ENCODE results near the gene GAK.

GAK gene

DNA sequence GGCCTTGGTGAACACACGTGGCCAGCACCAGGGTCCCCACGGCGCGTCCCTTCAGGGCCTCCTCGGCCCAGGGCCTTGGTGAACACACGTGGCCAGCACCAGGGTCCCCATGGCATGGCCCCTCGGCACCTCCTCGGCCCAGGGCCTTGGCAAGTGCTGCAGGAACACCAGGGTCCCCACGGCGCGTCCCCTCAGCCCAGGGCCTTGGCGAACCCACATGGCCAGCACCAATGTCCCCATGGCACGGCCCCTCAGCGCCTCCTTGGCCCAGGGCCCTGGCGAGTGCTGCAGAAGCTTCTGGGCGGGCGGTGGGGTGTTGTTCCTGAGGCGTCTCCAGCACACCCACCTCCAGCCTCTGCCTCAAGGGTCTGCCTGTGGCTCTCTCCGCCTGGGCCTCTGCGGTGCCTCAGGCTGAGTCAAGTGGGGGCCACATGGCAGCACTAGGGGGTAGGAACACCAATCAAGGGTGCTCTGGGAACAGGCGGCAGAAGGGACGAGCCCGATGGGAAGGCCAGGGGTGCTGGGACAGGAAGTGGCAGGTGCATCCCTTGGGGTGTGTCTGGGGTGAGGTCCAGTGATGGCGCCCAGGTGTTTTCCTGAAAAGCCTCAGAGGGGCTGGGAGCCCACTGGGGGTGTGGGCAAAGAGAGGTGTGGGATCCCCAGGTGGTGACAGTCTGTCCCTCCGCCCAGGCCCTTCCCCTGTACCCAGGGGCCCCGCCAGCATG, 64.4 kb downstream of the GAK start:
- DNase-seq = no peak

DNA sequence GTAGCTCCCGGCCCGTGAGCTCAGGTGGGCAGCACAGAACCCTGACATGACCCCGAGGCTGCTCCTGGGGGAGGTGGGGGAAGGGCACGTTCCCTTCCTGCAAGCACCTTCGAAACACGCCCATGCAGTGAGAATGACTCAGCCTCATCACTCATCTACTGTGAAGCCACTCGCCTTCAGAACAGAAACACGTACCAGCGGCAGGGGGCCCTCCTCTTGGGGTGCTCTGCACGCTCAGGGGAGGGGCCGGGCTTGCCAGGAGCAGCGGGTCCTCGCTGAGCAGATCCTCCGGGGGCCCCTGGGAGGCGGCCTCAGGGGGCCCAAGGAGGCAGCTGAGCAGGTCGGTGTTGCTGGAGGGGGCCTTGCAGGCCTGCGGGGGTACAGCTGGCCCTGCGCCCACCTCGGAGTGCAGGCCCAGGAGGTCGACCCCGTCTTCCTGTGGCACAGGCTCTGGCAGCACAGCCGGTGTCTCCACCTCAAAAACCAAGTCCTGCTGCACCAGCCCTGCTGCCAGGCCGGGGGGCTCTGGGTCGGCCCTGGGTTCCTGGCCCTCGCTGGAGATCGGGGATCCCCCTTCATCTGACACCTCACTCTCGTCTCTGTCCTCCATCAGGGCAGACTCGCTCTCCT, 65.2 kb downstream of the GAK start:
- no peak for DNase-seq

DNA sequence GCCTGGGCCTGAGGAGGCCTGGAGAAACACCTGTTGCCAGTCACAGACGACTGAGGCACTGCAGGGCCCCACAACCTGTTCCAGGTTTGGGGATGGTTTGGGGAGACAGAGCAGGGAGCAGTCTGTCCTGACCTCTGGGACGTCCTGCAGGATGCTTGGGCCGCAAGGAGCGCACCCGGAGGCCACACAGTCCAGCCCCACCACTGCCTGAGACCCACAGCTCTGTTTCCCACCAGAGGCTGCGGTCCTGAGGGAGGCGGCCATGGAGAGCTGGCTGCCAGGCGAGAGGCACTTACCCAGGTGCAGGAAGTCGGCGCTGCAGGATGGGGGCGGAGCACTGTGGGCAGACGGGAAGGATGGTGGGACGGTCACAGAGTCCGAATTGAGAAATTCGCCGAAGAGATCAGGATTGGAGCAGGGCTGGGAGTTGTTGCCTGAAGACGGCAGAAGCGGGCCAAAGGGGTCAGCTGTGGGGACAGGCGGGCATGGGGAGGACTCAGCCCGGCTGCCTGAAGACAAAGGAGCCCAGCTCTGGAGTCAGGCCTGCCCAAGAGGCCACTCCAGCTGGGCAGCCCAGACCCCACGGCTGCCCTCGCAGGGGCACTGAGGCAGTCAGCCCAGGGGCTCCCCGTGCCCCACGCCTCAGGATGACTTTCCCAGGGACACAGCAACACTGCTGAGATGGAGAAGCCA, 65.9 kb downstream of the GAK start:
- no peak for DNase-seq

DNA sequence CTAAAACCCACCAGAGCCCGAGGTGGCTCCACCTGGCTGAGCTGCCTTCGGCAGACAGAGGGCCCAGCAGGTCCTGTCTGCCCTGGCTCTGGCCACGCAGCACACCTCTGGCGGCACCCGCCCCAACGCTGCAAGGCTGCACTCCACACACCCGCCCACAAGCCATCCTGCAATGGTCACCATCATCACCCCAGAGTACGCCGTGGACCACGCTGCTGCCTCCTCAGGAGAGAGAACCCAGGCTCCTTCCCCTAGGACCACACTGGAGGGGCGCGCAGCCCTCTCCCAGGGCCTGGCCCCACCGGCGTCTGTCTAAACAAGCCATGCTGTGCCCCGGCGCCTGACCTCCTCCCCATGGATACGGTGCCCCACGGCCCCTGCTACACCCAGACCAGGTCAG, 66.5 kb downstream of the GAK start:
- DNase-seq = no peak

DNA sequence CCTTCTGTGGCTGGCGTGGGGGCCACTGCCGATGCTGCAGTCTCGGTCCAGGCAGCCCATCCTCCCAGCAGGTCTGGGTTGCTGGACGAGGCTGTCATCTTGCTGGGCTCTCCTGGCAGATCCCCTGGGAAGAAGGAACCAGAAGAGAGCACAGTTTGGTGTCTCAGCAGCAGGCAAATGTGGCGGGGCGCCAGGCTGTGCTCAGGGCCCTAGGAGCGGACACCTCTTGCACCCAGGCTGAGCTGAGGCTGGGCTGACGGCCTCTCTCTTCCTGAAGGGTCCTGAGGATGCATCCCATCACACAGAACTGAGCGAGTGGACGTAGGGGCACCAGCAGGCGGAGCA, 67.0 kb downstream of the GAK start:
- DNase-seq = no peak

DNA sequence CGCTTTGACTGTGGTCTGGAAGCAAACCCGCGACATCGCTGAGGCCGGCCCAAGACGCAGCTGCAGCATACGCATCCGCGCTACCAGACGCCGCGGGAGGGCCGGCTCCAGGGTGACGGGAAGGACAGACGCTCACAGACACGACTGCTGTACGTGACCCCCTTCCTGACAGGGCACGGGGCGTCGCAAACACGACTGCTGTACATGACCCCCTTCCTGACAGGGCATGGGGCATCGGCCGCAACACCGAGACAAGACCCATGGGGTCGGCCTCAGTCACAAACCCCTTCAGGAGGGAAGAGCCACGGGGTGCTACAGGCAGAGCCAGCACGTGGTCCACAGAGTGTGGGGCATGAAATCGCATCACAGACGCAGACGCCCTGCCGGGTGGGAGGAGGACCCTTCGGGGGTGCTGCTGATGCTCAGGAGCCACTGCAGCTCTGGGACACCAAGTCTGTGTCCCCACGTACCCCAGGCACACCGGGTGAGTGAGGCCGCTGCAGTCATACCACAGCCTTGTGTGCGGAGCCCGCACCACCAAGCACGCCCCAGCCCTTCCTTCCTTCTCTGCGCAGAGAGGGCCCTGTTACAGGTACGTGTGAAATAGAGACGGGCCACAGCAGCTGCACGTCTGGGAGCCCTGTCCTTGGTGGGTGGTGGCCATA, 67.5 kb downstream of the GAK start:
- DNase-seq = no peak

DNA sequence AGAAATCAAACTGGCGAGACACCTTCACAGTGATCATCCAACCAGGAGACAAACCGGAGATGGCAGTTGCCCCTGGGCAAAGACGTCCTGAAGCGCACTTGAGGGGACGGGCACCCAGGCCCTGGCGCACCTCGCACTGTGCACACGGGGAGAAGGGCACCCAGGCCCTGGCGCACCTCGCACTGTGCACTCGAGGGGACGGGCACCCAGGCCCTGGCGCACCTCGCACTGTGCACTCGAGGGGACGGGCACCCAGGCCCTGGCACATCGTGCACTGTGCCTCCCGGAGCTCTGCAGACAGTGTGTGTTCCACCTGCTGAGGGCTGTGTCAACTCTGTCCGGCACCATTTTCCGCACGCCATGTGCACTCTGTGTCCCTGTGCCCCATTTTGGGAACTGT, 71.6 kb downstream of the GAK start:
- DNase-seq = no peak

DNA sequence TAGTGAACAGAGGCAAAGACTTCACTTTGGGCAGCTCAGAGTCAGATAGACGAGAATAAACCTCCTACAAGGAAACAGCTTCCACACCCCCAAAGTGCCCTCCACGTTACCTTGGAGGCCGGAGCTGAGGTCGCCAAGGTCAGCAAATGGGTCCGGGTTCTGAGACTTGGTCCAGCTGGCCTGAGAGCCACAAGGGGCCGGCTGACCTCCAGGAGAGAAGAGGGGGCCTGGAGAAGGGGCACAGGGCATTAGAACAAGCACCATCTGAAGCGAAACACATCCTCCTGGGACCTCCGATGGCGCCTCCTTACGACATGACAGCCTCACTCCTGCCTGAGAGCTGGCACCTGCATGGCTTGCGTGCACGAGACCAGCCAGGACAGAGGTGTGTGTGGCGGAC, 72.6 kb downstream of the GAK start:
- DNase-seq = no peak

DNA sequence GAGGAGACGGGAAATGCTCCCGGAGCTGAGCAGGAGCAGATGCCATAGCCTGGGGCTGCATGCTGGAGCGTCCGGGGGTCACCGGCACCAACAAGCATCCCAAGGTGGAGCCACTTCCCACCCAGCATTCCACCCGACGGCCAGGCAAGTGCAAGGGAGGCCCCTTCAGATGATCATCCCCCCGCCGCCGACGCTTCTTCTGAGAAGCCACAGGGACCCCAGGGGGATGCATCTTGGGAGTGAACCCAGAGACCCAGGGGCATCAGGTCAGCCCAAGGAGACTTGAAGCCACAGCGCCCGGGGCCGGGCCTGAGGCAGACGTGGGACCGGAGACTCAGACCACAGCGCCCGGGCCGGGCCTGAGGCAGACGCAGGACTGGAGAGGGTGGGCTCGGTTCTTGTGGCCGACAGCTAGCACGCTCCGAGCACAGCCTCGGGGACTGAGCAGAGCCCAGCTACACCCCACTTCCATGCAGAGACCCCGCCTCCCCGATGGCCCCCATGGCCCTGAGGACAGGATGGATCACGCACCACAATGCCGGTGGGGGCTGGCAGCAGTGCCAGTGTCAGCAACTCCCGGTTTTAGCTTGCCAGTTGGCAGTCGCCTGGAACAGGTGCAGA, 73.2 kb downstream of the GAK start:
- DNase-seq = no peak

DNA sequence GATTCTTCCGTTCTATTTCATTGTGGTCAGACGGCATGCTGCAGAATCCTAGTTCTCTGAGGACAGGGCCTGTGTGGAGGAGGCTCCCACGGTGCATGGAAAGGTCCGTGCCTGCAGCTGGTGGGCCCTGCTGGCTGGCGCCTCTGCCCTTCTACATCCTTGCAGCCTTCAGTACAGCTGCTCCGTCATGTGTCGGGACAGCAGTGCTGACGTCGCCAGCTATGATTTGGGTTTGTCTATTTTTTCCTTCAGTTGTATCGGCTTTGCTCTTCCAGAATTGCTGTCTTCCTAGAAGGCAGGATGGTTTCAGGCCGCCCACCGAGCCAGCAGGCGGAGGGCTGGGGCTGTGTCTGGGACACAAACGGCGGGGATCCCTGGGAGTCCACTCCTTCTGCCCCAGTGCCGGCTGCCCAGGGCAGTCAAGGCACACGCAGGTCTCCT, 74.1 kb downstream of the GAK start:
- DNase-seq = no peak

DNA sequence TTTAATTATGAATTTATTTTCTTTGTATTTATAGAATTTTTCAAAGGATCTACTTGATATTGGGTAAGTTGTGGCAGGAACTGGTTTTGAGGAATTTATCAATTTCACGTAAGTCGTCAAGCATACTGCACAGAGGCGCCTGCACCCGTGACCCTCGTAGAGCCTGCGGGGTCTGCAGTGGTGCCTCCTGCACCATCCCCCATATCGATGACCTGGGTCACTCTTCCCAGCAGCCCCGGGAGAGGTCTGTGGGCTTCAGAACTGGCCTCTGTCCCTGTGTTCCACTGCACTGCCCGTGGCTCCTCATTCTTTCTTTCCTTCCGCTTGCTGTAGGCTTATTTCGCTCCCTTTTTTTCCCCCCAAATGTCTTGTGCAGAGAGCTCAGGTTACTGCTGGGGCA, 74.7 kb downstream of the GAK start:
- no peak for DNase-seq

DNA sequence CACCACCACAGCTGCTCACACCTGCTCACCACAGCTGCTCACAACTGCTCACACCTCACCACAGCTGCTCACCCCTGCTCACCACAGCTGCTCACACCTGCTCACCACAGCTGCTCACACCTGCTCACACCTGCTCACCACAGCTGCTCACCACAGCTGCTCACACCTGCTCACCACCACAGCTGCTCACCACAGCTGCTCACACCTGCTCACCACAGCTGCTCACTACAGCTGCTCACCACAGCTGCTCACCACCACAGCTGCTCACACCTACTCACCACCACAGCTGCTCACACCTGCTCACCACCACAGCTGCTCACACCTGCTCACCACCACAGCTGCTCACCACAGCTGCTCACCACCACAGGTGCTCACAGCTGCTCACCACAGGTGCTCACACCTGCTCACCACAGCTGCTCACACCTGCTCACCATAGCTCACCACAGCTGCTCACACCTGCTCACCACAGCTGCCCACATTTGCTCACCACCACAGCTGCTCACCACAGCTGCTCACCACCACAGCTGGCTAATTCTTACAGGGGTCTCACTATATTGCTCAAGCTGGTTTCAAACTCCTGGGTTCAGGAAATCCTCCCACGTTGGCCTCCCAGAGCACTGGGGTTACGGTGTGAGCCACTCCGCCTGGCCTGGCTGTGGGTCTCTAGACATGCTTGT, 75.8 kb downstream of the GAK start:
- no peak for DNase-seq

DNA sequence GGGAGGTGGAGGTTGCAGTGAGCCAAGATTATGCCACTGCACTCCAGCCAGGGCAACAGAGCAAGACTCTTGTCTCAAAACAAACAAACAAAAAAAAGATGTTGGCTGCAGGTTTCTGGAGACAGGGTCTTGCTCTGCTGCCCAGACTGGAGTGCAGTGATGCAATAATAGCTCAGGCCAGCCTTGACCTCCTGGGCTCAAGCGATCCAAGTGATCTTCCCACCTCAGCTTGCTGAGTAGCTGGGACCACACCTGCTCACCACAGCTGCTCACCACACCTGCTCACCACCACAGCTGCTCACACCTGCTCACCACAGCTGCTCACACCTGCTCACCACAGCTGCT, 76.3 kb downstream of the GAK start:
- DNase-seq = no peak

DNA sequence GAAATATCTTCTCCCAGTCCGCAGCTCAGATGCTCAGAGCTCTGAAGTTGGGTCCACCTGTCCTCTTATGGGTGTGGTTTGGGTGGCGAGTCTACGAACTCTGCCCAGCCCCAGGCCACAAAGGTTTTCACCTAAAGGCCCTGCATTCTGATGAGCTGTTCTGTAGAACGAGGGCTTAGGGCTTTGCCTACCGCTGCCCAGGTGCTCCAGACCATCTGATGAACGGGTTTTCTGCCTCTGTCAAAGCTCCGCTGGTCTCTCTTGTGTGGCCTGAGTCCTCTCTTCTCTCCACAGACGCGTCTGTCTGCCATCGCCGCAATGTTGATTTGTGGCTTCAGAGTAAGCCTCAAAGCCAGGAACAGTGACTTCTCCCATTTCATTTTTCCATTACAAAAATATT, 77.8 kb downstream of the GAK start:
- no peak for DNase-seq

DNA sequence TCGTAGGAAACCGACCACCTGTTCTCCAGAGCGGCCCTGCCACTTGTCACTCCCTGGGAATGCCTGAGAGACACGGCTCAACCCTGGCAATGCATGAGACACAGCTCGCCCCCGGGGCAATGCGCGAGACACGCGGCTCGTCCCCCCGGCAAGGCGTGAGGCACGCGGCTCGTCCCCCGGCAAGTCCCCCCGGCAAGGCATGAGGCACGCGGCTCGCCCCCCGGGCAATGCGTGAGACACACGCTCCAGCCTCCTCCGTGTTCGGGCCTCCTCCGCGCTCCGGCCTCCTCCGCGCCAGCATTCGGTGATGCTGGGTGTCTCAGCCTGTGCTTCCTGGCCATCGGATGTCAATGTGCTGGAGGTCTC, 78.7 kb downstream of the GAK start:
- no peak for DNase-seq

DNA sequence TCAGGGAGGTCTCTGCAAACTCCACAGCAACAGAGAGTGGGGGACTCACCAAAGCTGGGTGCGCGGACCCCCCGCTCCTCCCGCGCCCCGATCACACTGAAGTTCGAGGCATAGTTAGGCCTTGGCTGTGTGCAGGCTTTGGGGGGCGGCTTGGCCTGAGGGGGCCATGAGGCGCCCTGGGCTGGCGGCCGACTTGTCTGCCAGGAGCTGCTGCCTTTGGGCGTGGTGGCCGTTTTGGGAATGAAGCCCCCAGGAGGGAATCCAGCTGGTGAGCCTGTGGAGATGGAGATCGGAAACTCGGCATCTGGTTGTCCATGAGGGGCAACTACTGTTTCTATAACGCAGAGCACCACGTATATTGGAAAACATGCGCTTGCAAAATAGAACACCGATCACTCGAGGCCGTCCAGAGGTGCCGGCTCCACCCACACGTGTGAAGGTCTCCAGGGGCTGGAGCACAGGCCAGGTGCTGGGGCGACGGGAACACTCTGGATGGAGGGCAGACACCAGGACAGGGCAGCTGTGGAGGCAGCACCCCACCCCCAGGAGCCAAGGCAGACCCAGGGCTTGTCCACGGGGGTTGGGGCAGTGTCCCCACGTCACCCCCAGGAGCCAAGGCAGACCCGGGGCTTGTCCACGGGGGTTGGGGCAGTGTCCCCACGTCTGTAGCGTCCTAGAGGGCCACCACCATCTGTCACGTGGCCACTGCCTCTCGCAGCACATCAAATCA, 80.2 kb downstream of the GAK start:
- DNase-seq = peak; percentile 11

DNA sequence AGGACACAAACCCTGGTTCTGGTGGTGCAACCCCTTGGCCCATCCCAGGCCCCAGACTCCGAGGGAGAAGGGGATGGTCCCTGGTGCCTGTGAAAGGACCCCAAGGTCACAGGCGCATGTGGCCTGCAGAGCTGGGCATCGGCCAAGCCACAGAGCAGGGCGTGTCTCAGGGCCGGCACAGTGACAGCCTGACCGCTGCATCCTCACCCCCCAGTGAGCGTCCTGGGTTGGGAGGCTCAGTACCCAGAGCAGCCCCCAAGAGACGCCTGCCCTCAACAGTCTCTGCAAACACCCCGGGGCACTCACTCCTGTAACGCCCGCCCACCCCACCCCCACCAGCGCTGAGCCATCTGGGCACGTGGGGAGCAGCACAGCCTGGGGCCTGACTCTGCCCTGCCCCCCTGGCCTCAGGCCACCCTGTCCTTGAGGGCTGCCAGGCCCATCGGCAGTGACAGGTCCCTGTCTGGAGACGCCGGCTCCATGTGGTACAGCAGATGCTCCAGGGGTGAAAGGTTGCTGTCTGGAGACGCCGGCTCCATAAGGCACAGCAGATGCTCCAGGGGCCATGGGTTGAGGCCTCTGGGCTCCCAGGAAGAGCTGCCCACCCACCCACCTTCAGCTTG, 81.7 kb downstream of the GAK start:
- DNase-seq = peak; percentile 7

DNA sequence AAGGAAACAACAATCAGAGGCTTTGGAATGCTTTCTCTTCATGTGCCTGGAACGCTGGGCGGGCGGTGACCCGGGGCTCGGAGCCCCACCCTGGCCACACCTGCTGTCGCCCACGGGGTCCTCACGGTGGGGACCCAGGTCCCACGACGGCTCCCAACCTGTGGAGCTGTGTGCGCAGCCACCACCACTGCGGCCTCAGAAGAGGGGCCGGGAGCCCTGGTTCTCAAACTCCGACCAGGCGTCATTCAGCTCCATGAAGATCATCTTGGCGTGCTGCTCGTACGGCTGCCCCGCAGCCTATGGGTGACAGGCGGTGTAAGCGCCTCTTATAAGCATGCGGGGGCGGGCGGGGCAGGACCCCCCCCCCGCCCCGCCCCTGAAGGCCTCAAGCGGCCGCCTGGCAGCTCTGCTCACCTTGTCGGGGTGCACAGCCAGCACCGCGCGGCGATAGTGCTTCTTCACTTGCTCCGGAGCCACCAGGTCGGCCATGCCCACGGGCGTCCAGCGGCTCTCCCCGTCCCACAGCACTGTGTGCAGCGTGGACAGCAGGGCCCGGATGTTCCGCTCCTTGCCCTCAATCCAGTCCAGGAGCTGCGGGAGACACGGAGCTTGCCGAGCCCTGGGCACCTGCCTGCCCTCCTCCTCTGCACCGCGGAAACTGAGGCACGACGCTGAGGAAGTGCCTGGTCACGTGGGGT, 82.5 kb downstream of the GAK start:
- DNase-seq = no peak

DNA sequence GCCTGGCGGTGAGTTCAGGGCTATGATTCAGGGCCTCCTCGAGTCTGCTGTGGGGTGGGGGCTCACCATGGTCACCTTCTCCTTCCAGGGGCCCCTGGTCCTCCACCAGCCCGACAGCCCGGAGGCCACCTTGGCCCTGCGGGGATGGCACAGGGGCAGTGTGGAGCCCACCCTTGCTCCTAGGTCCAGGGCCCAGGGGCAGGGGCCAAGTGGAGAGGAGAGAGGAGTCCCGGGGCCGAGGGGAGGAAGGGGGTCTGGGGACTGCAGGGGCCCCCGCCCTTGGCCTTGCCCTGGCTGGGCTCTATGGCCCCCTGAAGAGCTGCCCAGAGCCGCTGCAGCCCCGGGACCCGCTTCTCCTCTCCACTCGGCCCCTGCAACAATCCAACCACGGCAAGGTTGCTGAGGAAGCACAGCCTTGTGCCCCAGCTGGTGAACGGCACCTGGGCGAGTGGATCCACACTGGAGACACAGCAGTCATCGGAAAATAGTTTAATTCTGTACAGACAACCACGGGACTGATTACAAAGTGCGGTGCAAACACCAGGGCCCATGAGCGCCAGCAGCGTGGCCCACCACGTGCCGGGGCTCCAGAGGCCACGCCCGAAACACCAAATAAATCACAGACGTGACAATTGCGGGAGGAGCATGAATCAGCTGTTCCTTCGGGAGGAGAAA, 83.2 kb downstream of the GAK start:
- no peak for DNase-seq

DNA sequence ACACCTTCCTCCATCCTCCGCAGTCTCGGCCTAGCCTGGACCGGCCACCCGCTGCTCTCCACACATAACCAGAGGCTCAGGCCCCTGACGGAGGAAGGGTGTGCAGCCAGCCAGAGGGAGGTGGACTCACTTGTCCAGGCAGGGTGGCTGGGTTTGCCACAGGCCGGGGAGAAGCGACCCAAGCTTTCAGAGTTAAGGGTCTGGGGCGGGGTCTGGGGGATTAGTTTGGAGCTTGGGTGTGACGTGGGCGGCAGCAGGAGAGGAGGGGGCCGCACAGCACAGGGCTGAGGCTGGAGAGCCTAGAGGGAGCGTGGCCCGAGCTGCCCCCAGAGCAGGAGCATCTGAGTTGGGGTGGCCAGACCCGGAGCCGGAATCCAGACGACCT, 83.8 kb downstream of the GAK start:
- no peak for DNase-seq

DNA sequence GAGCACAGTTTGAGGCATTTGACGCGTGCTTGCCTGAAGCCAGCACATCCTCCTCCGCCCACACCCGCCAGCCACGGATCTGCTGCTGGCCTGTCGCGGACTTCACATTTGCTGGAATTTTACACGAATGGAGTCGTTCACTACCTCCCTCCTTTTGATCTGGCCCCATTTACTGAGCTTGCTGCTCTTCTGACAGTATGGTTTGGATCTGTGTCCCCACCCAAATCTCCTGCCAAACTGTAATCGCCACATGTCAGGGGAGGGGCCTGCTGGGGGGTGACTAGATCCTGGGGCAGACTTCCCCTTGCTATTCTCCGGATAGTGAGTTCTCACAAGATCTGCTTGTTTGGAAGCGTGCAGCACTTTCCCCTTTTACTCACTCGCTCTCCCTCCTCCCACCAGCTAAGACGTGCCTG, 86.3 kb downstream of the GAK start:
- DNase-seq = no peak

All from activated CD8-positive, alpha-beta memory T cell treated with anti-CD3 and anti-CD28 coated beads, Interleukin-2, amount 50 U/mL, for 4 hours (primary cell).